ENCODE data around the gene SLC25A21. TPM values are rescaled to one million over a fixed set of nuclear protein-coding genes. Genes with fewer than 3 reads are reported as not detected.
"Not testable (repeated sequence)": the region's sequence is repeated elsewhere in the genome, so short reads cannot be mapped to it uniquely, and the experiment has no call there.

Gene SLC25A21
- total and polyA plus RNA-seq, 8 donors: 0.40 to 5.4 (median 1.3) TPM; not detected in 2

DNA sequence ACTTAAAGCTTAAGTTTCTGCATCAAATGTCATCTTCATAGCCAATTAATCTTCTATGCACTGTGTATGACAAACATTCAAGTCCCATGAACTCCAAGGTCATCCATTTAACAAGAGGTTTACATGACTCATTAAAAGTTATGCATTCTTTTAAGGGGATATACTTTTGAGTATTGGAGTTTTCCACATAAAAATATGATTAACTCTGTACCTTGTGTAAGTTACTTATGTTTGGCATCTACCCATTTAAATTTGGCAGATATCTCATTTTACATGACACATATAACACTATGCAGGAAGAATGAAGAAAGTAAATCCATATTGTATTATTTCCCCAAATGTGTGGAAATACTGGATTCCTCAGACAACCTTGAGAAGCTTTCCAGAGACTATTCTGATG lies 270.5 kb downstream of the SLC25A21 start:
- H3K27ac ChIP-seq: no peak overlapping the region
- no peaks in the 10 kb centered on the region for H3K27me3 ChIP-seq
- H3K4me1 ChIP-seq: no peaks in the 10 kb centered on the region
- DNase-seq: no peak
- TF ChIP-seq, protein P1, sequence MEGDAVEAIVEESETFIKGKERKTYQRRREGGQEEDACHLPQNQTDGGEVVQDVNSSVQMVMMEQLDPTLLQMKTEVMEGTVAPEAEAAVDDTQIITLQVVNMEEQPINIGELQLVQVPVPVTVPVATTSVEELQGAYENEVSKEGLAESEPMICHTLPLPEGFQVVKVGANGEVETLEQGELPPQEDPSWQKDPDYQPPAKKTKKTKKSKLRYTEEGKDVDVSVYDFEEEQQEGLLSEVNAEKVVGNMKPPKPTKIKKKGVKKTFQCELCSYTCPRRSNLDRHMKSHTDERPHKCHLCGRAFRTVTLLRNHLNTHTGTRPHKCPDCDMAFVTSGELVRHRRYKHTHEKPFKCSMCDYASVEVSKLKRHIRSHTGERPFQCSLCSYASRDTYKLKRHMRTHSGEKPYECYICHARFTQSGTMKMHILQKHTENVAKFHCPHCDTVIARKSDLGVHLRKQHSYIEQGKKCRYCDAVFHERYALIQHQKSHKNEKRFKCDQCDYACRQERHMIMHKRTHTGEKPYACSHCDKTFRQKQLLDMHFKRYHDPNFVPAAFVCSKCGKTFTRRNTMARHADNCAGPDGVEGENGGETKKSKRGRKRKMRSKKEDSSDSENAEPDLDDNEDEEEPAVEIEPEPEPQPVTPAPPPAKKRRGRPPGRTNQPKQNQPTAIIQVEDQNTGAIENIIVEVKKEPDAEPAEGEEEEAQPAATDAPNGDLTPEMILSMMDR (IDR thresholded peaks at IDR 0.05): no peak
- TF ChIP-seq POLR2AphosphoS5 (IDR thresholded peaks at IDR 0.05) (no peak), POLR2A (IDR thresholded peaks at IDR 0.05) (no peak)
- H3K9me3 ChIP-seq: peaks cover 0 to 15% (median 4%) of the 10 kb centered on the region in 4 donors
- H3K36me3 ChIP-seq: no peaks in the 10 kb centered on the region
- no peak overlapping the region for H3K4me3 ChIP-seq
- intact Hi-C loops (cut with DNase I; ENCODE audit: low total_unique reads): no loop called here

DNA sequence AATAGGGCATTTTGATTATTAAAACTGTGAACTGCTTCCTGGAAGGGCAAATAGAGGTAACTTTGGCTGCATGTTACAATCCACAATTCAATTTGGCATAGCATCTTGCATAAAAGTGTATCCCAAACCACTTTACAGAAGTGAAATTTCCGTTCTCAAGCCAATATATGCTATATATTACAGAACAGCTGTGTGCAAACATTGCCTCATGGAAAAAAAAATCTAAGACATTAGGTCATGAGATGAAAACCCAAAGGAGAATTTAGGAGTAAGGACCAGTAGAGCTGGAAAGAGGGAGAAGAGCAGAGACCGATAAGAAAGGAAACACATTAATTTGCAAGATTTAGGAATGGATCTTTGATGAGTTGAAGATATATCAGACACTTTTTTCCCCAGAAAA lies 271.6 kb downstream of the SLC25A21 start:
- Histone ChIP-seq H3K27ac (no peak overlapping the region), H3K27me3 (no peaks in the 10 kb centered on the region), H3K36me3 (no peaks in the 10 kb centered on the region), H3K4me3 (no peak overlapping the region), H3K4me1 (no peaks in the 10 kb centered on the region), H3K9me3 (peaks cover 0 to 15% (median 4%) of the 10 kb centered on the region in 4 donors)
- TF ChIP-seq EP300 (IDR thresholded peaks at IDR 0.05) (no peak), POLR2AphosphoS5 (IDR thresholded peaks at IDR 0.05) (no peak), POLR2A (IDR thresholded peaks at IDR 0.05) (no peak)
- TF ChIP-seq, protein P1 (IDR thresholded peaks at IDR 0.05): no peak
- 62 to 81% (median 72%) methylated on average over 2 of the region's 2 CpGs for WGBS, 5 donors
- no peak for DNase-seq
- intact Hi-C loops (cut with DNase I; ENCODE audit: low total_unique reads): no loop called here

DNA sequence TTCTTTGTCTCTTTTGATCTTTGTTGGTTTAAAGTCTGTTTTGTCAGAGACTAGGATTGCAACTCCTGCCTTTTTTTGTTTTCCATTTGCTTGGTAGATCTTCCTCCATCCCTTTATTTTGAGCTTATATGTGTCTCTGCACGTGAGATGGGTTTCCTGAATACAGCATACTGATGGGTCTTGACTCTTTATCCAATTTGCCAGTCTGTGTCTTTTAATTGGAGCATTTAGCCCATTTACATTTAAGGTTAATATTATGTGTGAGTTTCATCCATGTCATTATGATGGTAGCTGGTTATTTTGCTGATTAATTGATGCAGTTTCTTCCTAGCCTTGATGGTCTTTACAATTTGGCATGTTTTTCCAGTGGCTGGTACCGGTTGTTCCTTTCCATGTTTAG lies 276.1 kb downstream of the SLC25A21 start:
- intact Hi-C loops (cut with DNase I; ENCODE audit: low total_unique reads): not testable (repeated sequence)

DNA sequence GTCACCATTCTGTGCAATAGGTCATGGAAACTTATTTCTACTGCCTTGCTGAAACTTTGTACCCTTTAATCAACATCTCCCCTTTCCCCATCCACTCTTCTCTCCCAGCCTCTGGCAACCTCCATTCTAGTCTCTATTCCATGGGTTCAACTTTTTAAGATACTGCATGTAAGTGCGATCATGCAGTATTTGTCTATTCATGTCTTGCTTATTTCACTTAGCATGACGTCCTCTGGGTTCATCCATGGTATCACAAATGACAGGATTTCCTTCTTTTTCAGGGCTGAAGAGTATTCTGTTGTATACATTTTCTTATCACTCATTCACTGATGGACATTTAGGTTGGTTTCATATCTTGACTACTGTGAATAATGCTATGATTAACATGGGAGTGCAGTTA lies 288.4 kb downstream of the SLC25A21 start:
- 74 to 97% (median 91%) methylated on average over 2 of the region's 2 CpGs for WGBS, 5 donors
- intact Hi-C loops (cut with DNase I; ENCODE audit: low total_unique reads): no loop called here

More for the DNA sequence above, 276.1 kb downstream of the SLC25A21 start:
- H3K27me3 ChIP-seq, H3K27ac ChIP-seq, H3K36me3 ChIP-seq, H3K4me1 ChIP-seq, H3K4me3 ChIP-seq, DNase-seq: not testable (repeated sequence)
- 75 to 90% (median 85%) methylated on average over 2 of the region's 2 CpGs for WGBS, 5 donors
- peaks cover 0 to 15% (median 4%) of the 10 kb centered on the region in 4 donors for H3K9me3 ChIP-seq

DNA sequence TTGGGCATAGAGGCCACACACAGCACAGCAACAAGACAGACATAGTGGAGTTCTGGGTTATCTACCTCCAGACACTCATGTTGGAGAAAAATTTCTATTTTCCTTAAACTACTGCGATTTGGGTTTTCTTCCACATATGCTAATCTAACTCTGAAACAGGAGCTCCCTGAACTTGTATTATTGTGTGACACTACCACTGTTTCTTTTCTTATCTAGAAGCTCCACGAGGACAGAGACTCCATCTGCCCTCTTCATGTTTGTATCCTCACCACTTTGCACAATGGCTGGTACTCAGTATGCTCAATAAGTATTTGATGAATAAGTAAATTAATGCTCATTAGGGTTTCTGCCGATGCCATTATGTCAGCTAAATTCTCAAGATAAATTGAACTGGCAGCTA lies 292.1 kb downstream of the SLC25A21 start:
- Histone ChIP-seq H3K27ac (no peak overlapping the region), H3K27me3 (no peaks in the 10 kb centered on the region), H3K4me1 (no peaks in the 10 kb centered on the region), H3K4me3 (no peak overlapping the region), H3K36me3 (no peaks in the 10 kb centered on the region), H3K9me3 (peaks cover 0 to 6% (median 0%) of the 10 kb centered on the region in 4 donors)
- DNase-seq: no peak
- intact Hi-C loops (cut with DNase I; ENCODE audit: low total_unique reads): no loop called here
- TF ChIP-seq, protein P1 (IDR thresholded peaks at IDR 0.05): no peak
- TF ChIP-seq EP300 (IDR thresholded peaks at IDR 0.05): no peak
- no peak for TF ChIP-seq POLR2A (IDR thresholded peaks at IDR 0.05)
- TF ChIP-seq POLR2AphosphoS5 (IDR thresholded peaks at IDR 0.05): no peak
- 39 to 56% (median 48%) methylated on average over 3 of the region's 3 CpGs for WGBS, 5 donors

More for the DNA sequence above, 288.4 kb downstream of the SLC25A21 start:
- TF ChIP-seq POLR2A (IDR thresholded peaks at IDR 0.05) (no peak), POLR2AphosphoS5 (IDR thresholded peaks at IDR 0.05) (no peak), EP300 (IDR thresholded peaks at IDR 0.05) (no peak)
- DNase-seq: no peak
- Histone ChIP-seq H3K4me3 (no peak overlapping the region), H3K4me1 (no peaks in the 10 kb centered on the region), H3K27ac (no peak overlapping the region), H3K27me3 (no peaks in the 10 kb centered on the region), H3K36me3 (no peaks in the 10 kb centered on the region), H3K9me3 (peaks cover 0 to 11% (median 0%) of the 10 kb centered on the region in 4 donors)

Data from stomach (tissue), 9 donors.